LNCaP clone FGC (cell line): Measurements from ENCODE around the gene RAB15.

Source experiments
- DNase-seq: peaks from one replicate; pipeline ENCODE4 v3.0.0-alpha.2; 2011; ENCODE audit warnings: low read depth
- H3K4me3 ChIP-seq: 2 replicates; pipeline ENCODE4 v1.5.1; 2011; ENCODE audit warnings: mild to moderate bottlenecking, low read depth, low read length, control low read depth
- CTCF ChIP-seq: IDR thresholded peaks from 2 replicates; pipeline ENCODE4 v1.5.1; 2012; ENCODE audit warnings: mild to moderate bottlenecking; ENCODE audit not compliant: control insufficient read depth, insufficient read depth; ENCODE audit errors: extremely low read depth

The RAB15 gene

GRCh38 chr14:64971943-64972791, at the start of gene RAB15:
RAB15 (minus strand) TSS chr14:64972336; CDS start chr14:64972076, 260 bp downstream.
- no peak for DNase-seq
- 0 out of 2 replicates have a peak, but pooled peaks have one; percentile 8 for TF ChIP-seq CTCF

GRCh38 chr14:65019944-65020566, 47.9 kb upstream of the RAB15 start:
- TF ChIP-seq CTCF = peak; percentile 77
- no peak overlapping the region for H3K4me3 ChIP-seq
- peak; percentile 60 for DNase-seq

More at GRCh38 chr14:64971943-64972791, at the start of gene RAB15:
- peak within 1 kb of the TSS; percentile 59 for H3K4me3 ChIP-seq

DNA sequence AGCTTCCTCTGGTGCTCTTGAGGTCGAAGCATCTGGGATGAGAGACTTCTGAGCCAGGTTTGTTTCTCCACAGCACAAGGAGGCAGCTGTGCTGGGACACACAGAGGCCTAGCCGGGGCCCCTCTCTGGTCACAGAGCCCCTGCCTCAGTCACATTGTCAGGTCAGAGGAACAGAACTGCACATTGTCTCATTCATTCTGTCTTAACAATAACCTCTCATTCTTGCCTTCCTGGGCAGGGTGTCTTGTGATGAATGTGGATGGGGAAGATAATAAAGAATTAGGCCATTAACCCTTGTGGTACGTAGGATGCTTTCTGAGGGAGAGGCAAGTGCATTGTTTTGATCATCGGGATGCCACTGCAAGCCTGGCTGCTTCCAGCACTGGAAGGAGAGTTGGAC, 44.3 kb upstream of the RAB15 start:
- TF ChIP-seq CTCF = no peak
- DNase-seq = no peak

DNA sequence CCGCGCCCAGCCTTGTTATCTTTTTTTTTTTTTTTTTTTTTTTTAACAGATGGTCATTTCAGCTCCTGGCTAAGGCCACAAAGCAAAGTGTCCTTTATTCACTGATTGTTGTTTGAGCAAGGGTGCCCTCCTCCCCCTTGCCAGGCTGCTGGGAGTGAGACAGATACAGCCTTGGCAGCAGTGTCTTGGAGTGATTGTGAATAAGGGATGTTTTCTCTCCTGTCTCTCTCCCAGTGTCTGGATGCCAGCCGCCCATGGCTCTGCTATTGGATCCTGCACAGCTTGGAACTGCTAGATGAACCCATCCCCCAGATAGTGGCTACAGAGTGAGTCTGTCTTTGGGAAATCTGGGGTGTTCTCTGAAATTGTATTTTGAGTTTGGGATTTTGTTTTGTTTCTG, 43.3 kb upstream of the RAB15 start:
- DNase-seq = no peak
- H3K4me3 ChIP-seq = no peak overlapping the region
- TF ChIP-seq CTCF = no peak

More for the DNA sequence above, 44.3 kb upstream of the RAB15 start:
- H3K4me3 ChIP-seq = no peak overlapping the region

DNA sequence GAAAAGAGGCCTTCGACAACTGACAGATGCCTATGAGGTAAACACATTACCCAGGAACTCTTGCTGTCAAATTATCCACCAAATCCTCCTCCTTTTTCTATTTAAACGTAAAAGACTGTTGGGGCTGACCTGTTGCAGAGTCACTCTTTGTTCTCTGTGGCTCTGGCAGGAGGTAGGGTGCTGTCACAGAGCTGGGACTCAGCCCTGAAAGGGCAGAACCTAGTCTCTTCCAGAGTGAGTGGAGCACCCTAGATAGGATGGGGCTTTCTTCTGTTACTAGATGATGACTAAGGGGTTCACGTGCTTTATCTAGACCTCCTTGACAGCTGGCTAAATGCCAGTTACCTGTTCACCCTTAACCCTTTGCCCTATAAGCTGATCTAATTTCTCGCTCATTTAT, 40.2 kb upstream of the RAB15 start:
- H3K4me3 ChIP-seq = no peak overlapping the region
- TF ChIP-seq CTCF = no peak
- no peak for DNase-seq

- TF ChIP-seq CTCF = no peak
- no peak overlapping the region for H3K4me3 ChIP-seq
- no peak for DNase-seq
These were observed 39.4 kb upstream of the RAB15 start for GRCh38 chr14:65011538-65011937.
